Myometrial cell (primary cell): ENCODE results near the gene ATP5MC2. TPM values are rescaled to one million over a fixed set of nuclear protein-coding genes. Genes with fewer than 3 reads are reported as not detected.

Experiments used
- total RNA-seq: library from RNA; depleted of rRNA; stranded (reverse); fragments of >200 nt; gene quantifications from 2 replicates; pipeline ENCODE4 v1.2.3, GENCODE V29; 2015

The ATP5MC2 gene
- total RNA-seq, result 498 and 577 TPM in 2 replicates

GRCh38 chr12:53675701-53676607, at the start of gene ATP5MC2:
TSS of gene ATP5MC2 (minus strand) at chr12:53676083. CDS start at chr12:53672614, 3,469 bp downstream.

GRCh38 chr12:53625946-53626701, 49.8 kb downstream of the ATP5MC2 start, which contains the start of gene ATF7:
TSS of gene ATF7 (minus strand) at chr12:53626382. CDS start at chr12:53601000, 25,382 bp downstream.

Other genes with a start within 250 kb of the ATP5MC2 start
- gene PRR13, start 234.3 kb downstream of the ATP5MC2 start, total RNA-seq, result 109 and 110 TPM in 2 replicates
- gene PCBP2, start 224.0 kb downstream of the ATP5MC2 start, total RNA-seq, result 172 and 186 TPM in 2 replicates
- gene MAP3K12, start 176.6 kb downstream of the ATP5MC2 start, total RNA-seq, result 32.0 and 32.8 TPM in 2 replicates
- gene TARBP2, start 174.8 kb downstream of the ATP5MC2 start, total RNA-seq, result 49.3 and 60.5 TPM in 2 replicates
- not detected in 2 replicates for gene NPFF, start 168.6 kb downstream of the ATP5MC2 start, total RNA-seq
- gene ATF7, start 49.7 kb downstream of the ATP5MC2 start, total RNA-seq, result 9.2 and 9.7 TPM in 2 replicates
- gene CALCOCO1, start 51.4 kb upstream of the ATP5MC2 start, total RNA-seq, result 68.6 and 78.7 TPM in 2 replicates
- not detected in 2 replicates for gene CISTR, start 75.9 kb upstream of the ATP5MC2 start, total RNA-seq